SIG-M5 treated with dmso at 0.1 percent for 504 hours (cell line): ENCODE measurements around the gene ADORA2B.

Experiments used
- DNase-seq: peaks from one replicate; lab custom pipeline; 2025; ENCODE audit not compliant: unreplicated experiment; lab: John Stamatoyannopoulos, UW

ADORA2B gene

DNA sequence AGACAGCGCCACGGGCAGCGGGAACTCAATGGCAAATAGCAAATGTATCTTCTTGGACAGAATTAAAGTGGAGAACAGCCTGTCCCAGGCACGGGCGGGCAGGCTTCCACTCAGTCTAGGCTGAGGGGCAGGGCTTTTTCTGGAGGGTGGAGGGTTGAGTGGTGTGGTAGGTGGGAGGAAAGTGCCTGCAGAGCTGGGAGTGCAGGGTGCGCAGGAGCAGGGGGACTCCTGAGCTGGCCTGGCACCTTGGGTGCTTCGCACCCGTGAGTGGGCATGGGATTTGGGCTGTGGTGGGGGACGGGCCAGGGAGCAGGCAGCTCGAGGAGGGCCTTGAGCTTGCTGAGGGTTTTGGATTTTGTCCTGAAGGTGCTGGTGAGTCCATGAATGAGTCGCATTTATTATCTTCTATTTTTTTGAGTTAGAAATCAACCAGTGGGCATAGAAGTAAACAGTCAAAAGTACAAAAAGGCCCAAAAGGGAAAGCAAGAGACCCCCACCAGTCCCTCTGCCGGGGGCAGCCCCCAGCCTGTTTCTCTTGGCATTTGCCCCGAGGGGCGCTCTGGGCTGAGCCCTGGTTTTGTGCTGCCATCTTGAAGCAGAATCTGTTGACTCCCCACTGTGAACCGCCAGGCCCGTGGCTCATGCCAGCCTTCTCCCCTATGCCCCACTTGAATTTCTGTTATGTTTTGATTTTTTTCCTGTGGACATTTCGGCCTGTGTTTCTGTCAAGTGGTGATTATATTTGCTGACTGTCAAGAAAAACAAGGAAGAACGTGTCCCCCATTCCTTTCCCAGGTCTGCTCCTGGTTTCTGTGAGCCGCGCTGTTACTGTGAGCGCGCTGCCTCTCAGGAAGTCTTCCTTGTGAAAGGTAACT is 8.2 kb downstream of the ADORA2B start:
- no peak for DNase-seq

DNA sequence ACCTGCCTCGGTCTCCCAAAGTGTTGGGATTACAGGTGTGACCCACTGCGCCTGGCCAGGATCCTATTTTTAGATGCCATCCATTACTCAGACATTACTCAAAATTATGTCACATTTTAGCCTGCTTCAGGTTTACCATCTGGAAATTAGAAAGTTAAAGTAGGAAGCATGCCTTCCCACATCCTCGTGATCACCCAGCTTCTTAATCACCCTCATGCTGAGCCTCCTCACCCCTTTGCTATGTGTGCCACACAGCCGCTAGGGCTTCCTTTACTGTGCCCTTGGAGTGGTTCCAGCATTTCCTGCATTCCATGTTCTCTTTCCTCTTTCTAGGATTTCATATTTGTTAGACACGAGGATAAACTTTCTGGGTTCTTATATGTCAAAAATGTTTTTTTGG is 9.3 kb downstream of the ADORA2B start:
- DNase-seq: no peak

- no peak for DNase-seq
Measured at GRCh38 chr17:15955793-15956541, 11.0 kb downstream of the ADORA2B start.

GRCh38 chr17:15957206-15957605 is 12.3 kb downstream of the ADORA2B start:
- DNase-seq: no peak

DNA sequence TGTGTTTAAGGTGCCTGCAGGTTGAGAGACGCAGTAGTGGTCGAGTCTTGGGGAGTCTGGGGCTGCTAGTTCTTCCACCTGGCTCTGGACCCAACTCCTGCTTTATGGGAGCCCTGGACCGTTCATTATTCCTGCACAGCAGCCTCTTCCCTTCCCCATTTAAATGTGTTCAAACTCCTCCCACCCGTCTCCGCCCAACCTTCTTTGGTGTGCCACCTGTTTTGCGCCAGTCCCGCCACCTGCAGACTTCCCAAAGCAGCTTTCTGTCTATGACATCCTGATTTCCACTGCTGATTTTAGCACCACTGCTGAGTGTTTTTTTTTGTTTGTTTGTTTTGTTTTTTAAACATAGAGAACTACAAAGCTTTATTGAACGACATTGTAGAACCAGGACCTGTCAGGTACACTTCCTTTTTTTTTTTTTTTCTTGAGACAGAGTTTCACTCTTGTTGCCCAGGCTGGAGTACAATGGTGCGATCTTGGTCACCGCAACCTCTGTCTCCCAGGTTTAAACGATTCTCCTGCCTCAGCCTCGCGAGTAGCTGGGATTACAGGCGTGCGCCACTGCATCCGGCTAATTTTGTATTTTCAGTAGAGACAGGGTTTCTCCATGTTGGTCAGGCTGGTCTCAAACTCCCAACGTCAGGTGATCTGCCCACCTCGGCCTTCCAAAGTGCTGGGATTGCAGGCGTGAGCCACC is 12.8 kb downstream of the ADORA2B start:
- no peak for DNase-seq

GRCh38 chr17:15958484-15958854 is 13.5 kb downstream of the ADORA2B start:
- DNase-seq: no peak

DNA sequence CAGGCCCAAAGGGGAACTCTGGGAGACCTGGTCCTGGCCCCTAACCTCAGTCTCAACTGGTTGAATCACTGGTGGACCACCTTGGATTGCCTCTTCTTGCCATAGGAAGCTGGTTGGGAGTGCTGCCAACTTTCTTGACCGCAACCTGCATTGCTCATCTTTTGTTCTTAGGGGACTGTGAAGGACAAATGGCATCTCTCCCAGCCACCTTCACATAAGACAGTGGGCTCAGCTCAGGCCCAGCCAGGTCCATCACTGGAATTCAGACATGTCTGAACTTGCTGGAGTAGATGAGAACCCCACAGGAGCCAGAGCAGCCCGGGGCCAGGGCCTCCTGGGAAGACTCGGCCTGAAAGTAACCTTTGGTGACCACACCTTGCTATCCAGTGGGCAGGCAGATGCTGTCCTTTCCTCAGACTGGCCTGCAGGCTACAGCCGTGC is 18.8 kb downstream of the ADORA2B start:
- DNase-seq: no peak

GRCh38 chr17:15965528-15965927 is 20.6 kb downstream of the ADORA2B start:
- DNase-seq: no peak

GRCh38 chr17:15966183-15966878 is 21.4 kb downstream of the ADORA2B start:
- DNase-seq: no peak

- no peak for DNase-seq
Measured at GRCh38 chr17:15966879-15967248, 21.9 kb downstream of the ADORA2B start.

- DNase-seq: no peak
Measured at GRCh38 chr17:15967706-15968399, 22.9 kb downstream of the ADORA2B start.

DNA sequence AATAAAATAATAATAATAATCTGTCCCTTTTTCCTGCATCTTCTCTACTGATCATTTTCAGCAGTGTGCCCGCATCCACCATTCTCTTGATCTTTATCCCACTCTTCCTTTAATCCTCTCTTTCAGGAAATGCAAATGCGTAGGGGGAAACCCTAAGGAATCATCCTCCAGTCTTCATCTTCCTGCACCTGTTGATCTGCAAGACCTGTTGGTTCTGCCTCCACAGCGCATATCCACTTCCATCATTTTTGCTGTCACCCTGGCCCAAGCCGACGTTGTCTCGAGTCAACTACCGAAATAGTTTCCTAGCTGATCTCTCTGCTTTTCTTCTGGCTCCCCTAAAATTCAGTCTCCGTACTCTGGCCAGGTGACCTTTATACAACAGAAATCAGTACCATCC is 24.5 kb downstream of the ADORA2B start:
- no peak for DNase-seq

GRCh38 chr17:15970500-15970899 is 25.6 kb downstream of the ADORA2B start:
- no peak for DNase-seq

GRCh38 chr17:15971098-15971678 is 26.3 kb downstream of the ADORA2B start:
- DNase-seq: peak; percentile 17

- DNase-seq: no peak
Measured at GRCh38 chr17:15971882-15972281, 27.0 kb downstream of the ADORA2B start.

GRCh38 chr17:15972497-15972951 is 27.6 kb downstream of the ADORA2B start:
- DNase-seq: no peak

- DNase-seq: no peak
Measured at GRCh38 chr17:15973016-15973415, 28.1 kb downstream of the ADORA2B start.

DNA sequence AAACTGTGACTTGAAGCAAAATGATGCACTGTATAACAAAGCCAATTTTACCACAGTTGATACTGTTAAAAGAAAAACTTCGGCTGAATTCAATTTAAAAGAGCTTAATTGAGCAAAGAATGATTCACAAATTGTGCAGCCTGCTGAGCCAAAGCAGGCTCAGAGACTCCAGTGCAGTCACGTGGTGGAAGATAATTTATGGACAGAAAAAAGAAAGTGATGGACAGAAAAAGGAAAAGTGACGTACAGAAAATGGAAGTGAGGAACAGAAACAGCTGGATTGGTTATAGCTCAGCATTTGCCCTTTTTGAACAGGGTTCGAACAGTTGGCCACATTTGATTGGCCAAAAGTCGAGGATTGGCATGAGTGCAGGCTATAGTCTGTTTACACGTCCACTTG is 28.9 kb downstream of the ADORA2B start:
- DNase-seq: no peak

DNA sequence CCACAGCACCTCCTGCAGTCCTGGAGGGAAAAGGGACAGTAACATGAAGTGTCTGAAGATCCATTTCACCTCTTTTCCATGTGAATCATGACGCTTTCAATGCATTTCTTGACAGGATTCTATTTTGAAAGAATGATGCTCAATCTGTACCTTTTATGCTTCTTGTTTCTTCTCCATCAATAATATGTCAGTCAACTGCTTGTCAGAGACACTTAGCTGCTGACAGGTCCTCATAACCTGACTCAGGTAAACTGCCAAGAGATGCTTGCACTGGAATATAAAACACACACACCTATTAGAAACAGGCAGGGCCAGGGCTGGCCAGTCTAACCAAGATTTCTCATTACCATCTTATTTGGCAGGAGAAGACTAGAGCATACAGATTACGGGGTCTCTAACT is 33.0 kb downstream of the ADORA2B start:
- DNase-seq: no peak

GRCh38 chr17:15978606-15979005 is 33.7 kb downstream of the ADORA2B start:
- DNase-seq: no peak
